SK-N-SH (cell line): ENCODE results near the gene AK4. TPM values are rescaled to one million over a fixed set of nuclear protein-coding genes. Genes with fewer than 3 reads are reported as not detected.

Experiments
- CTCF ChIA-PET: fragments of 300-600, 350-600 bp; formaldehyde crosslinking; extraction: SDS; loops from one replicate; lab custom pipeline; 2021; lab: Yijun Ruan, JAX
- POLR2A ChIA-PET: fragments of 350-600 bp; sonication (Branson Sonifier 250); formaldehyde crosslinking; extraction: SDS; loops from one replicate; lab custom pipeline; 2020; ENCODE audit warnings: antibody characterized with exemption, inconsistent platforms; lab: Yijun Ruan, JAX
- DNase-seq: peaks from one replicate; pipeline ENCODE4 v3.0.0; 2012
- H2AFZ ChIP-seq: fragments of 200-600 bp; sonication (generic); 2 replicates; pipeline ENCODE4 v1.8.1; 2016; ENCODE audit warnings: antibody characterized with exemption, mild to moderate bottlenecking, low read depth
- H3F3A ChIP-seq: fragments of 200-600 bp; sonication (generic); replicated peaks from 2 replicates; pipeline ENCODE3; 2016; ENCODE audit warnings: antibody characterized with exemption, mild to moderate bottlenecking; ENCODE audit not compliant: insufficient read depth
- H3K27ac ChIP-seq, 2 experiments: fragments of 200-500 bp in 1 of 2; fragments of 200-600 bp in 1 of 2; sonication (Bioruptor generic) in 1 of 2; sonication (generic), shearing (Covaris generic) in 1 of 2; 2 replicates each; pipeline versions ENCODE4 v1.5.1 to v1.6.1; 2014 to 2016; ENCODE audit warnings: low read depth in 2 of 2, inconsistent platforms in 1 of 2, low read length in 1 of 2, mild to moderate bottlenecking in 1 of 2, mixed read lengths in 1 of 2
- H3K27me3 ChIP-seq: fragments of 200-600 bp; sonication (generic), shearing (Covaris generic); 2 replicates; pipeline ENCODE4 v1.6.1; 2016; ENCODE audit warnings: mixed run types; ENCODE audit not compliant: insufficient read depth
- H3K36me3 ChIP-seq, 2 experiments: fragments of 200-500 bp in 1 of 2; fragments of 200-600 bp in 1 of 2; sonication (Bioruptor generic) in 1 of 2; sonication (generic) in 1 of 2; replicated peaks in 1 of 2; 2 replicates each; pipeline versions ENCODE3 to v1.5.1; 2014 to 2016; ENCODE audit warnings: low read length in 1 of 2, mild to moderate bottlenecking in 1 of 2; ENCODE audit not compliant: insufficient read depth in 2 of 2, control insufficient read depth in 1 of 2
- H3K4me1 ChIP-seq, 2 experiments: fragments of 200-500 bp in 1 of 2; fragments of 200-600 bp in 1 of 2; sonication (Bioruptor generic) in 1 of 2; sonication (generic), shearing (Covaris generic) in 1 of 2; 2 replicates each; pipeline versions ENCODE4 v1.5.1 to v1.6.1; 2014 to 2016; ENCODE audit warnings: low read depth in 1 of 2, low read length in 1 of 2, mixed run types in 1 of 2; ENCODE audit not compliant: insufficient read depth in 2 of 2, control insufficient read depth in 1 of 2
- H3K4me2 ChIP-seq: fragments of 200-600 bp; sonication (generic), shearing (Covaris generic); 2 replicates; pipeline ENCODE4 v1.6.1; 2017; ENCODE audit warnings: mixed run types
- H3K4me3 ChIP-seq, 2 experiments: fragments of 200-500 bp in 1 of 2; fragments of 200-600 bp in 1 of 2; sonication (Bioruptor generic) in 1 of 2; sonication (generic), shearing (Covaris generic) in 1 of 2; 2 replicates each; pipeline versions ENCODE4 v1.5.1 to v1.8.1; 2014 to 2016; ENCODE audit warnings: low read depth in 2 of 2, inconsistent platforms in 1 of 2, low read length in 1 of 2, mild to moderate bottlenecking in 1 of 2, mixed read lengths in 1 of 2, moderate library complexity in 1 of 2
- H3K79me2 ChIP-seq: fragments of 200-600 bp; sonication (generic); 2 replicates; pipeline ENCODE4 v1.8.1; 2017; ENCODE audit warnings: mild to moderate bottlenecking; ENCODE audit not compliant: insufficient read depth
- H3K9ac ChIP-seq: fragments of 200-600 bp; sonication (generic); 2 replicates; pipeline ENCODE4 v1.6.1; 2017; ENCODE audit warnings: mixed run types
- H3K9me2 ChIP-seq: fragments of 200-600 bp; sonication (generic); 2 replicates; pipeline ENCODE4 v1.6.1; 2017; ENCODE audit warnings: mixed run types
- H3K9me3 ChIP-seq: fragments of 200-600 bp; sonication (generic); 2 replicates; pipeline ENCODE4 v1.6.1; 2017; ENCODE audit warnings: mixed run types, mild to moderate bottlenecking, moderate library complexity
- H4K20me1 ChIP-seq: fragments of 200-600 bp; sonication (generic); 2 replicates; pipeline ENCODE4 v1.6.1; 2017; ENCODE audit warnings: mild to moderate bottlenecking, mixed run types; ENCODE audit not compliant: insufficient read depth
- CHD2 ChIP-seq: fragments of 150-350 bp; IDR thresholded peaks from 2 replicates; pipeline ENCODE4 v1.6.1; 2018; ENCODE audit warnings: low read length; ENCODE audit not compliant: partially characterized antibody
- EP300 ChIP-seq, 2 experiments: IDR thresholded peaks; 2 replicates each; pipeline versions ENCODE4 v1.4.0 to v1.6.1; 2012; ENCODE audit warnings: borderline replicate concordance in 1 of 2, low read depth in 1 of 2, low read length in 1 of 2
- EZH2phosphoT487 ChIP-seq: fragments of 200-600 bp; sonication (generic); IDR thresholded peaks from 2 replicates; pipeline ENCODE4 v1.6.1; 2017; ENCODE audit warnings: low read depth, mixed run types, mild to moderate bottlenecking, antibody characterized with exemption, moderate library complexity, borderline replicate concordance
- FOXJ3 ChIP-seq: sonication (generic); formaldehyde crosslinking; IDR thresholded peaks from 2 replicates; pipeline ENCODE4 v1.5.1; 2020; ENCODE audit warnings: mild to moderate bottlenecking, missing genetic modification reagents
- FOXM1 ChIP-seq: IDR thresholded peaks from 2 replicates; pipeline ENCODE4 v1.4.0; 2012; ENCODE audit warnings: low read depth, mild to moderate bottlenecking
- GABPA ChIP-seq: IDR thresholded peaks from 2 replicates; pipeline ENCODE4 v1.4.0; 2012; ENCODE audit warnings: low read depth, mild to moderate bottlenecking
- GATA2 ChIP-seq: sonication (generic); formaldehyde crosslinking; IDR thresholded peaks from 2 replicates; pipeline ENCODE4 v1.5.0; 2020; ENCODE audit warnings: mild to moderate bottlenecking, missing genetic modification reagents
- JUND ChIP-seq: IDR thresholded peaks from 2 replicates; pipeline ENCODE4 v1.4.0; 2012
- MXI1 ChIP-seq: IDR thresholded peaks from 2 replicates; pipeline ENCODE4 v1.6.1; 2012; ENCODE audit warnings: mild to moderate bottlenecking, low read depth, low read length, improper control_type of control experiment
- NFIC ChIP-seq: IDR thresholded peaks from 2 replicates; pipeline ENCODE4 v1.4.0; 2012; ENCODE audit warnings: borderline replicate concordance
- NRF1 ChIP-seq: IDR thresholded peaks from 2 replicates; pipeline ENCODE4 v1.6.1; 2012; ENCODE audit warnings: low read depth, mild to moderate bottlenecking, low read length
- POLR2AphosphoS5 ChIP-seq: IDR thresholded peaks from 2 replicates; pipeline ENCODE4 v1.6.1; 2012; ENCODE audit warnings: low read depth, low read length
- RFX5 ChIP-seq: IDR thresholded peaks from 2 replicates; pipeline ENCODE4 v1.6.1; 2012; ENCODE audit warnings: mild to moderate bottlenecking, improper control_type of control experiment, low read length
- RXRA ChIP-seq: IDR thresholded peaks from 2 replicates; pipeline ENCODE4 v1.4.0; 2012; ENCODE audit warnings: low read depth, mild to moderate bottlenecking, borderline replicate concordance
- SIN3A ChIP-seq: IDR thresholded peaks from 2 replicates; pipeline ENCODE4 v1.6.1; 2012; ENCODE audit warnings: low read depth, mild to moderate bottlenecking, low read length, moderate library complexity, borderline replicate concordance
- TAF1 ChIP-seq: IDR thresholded peaks from 2 replicates; pipeline ENCODE4 v1.6.1; 2012; ENCODE audit warnings: low read depth, mild to moderate bottlenecking, low read length, moderate library complexity, borderline replicate concordance
- TCF12 ChIP-seq: IDR thresholded peaks from 2 replicates; pipeline ENCODE4 v1.4.0; 2012
- YY1 ChIP-seq: IDR thresholded peaks from 2 replicates; pipeline ENCODE4 v1.4.0; 2012; ENCODE audit warnings: low read depth, mild to moderate bottlenecking
- WGBS: methylation state at CpG from one replicate; pipeline ENCODE4 v1.1.6; 2017; ENCODE audit warnings: low lambda C conversion rate; 5-methylcytosine and 5-hydroxymethylcytosine counted together
- polyA plus RNA-seq, 3 experiments: library from polyadenylated mRNA; depleted of rRNA; stranded (reverse); fragments of >200 nt; gene quantifications; 2 replicates each; pipeline ENCODE4 v1.2.3, GENCODE V29; 2012
- TF ChIP-seq, protein P1 (sequence below): fragments of 150-350 bp; IDR thresholded peaks from 2 replicates; pipeline ENCODE4 v1.6.1; 2016; ENCODE audit warnings: mild to moderate bottlenecking, low read depth, low read length
- TF ChIP-seq, protein P2 (sequence below): IDR thresholded peaks from 2 replicates; pipeline ENCODE4; 2012
- TF ChIP-seq, protein P3 (sequence below): IDR thresholded peaks from 2 replicates; pipeline ENCODE4 v1.4.0; 2012; ENCODE audit warnings: low read depth, borderline replicate concordance

Gene AK4
- polyA plus RNA-seq, 1 of the 3 experiments (the other 2 are of a cell fraction) = 6.4 TPM

GRCh38 chr1:65230731-65231481 lies 82.9 kb downstream of the AK4 start:
- WGBS = 86% methylated on average over 1 of the region's 1 CpG
- no peak for DNase-seq

DNA sequence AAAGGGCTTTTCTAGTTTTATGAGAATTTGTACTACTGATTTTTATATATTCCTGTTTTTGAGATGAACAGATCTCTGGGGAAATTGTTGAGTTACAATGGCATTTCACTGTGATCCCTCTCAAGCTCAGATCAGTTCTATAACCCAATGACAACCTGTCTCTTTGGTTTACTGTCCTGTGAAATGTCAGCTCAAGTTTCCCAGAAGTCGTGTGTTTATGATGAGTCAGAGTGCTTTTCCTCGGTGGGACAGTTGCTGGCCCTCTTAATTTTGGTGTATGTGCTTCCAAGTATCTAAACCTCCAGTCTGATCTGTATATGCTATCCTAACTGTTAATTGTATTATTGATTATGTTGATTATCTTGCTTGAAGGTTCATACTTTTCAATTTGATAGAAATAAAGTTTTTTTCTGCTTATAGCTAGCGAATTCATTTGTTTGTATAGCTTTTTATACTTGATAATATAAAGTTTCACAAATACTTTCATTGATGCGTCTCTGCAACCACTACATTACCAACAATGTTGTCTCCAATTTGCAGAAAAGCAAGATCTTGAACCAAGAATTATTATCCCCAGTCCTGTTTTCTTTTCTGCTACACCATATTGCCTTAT lies 83.8 kb downstream of the AK4 start:
- H4K20me1 ChIP-seq = no peaks in the 10 kb centered on the region

More at GRCh38 chr1:65230731-65231481, 82.9 kb downstream of the AK4 start:
- no peak overlapping the region for H3K4me2 ChIP-seq
- H3K36me3 ChIP-seq = no peaks in the 10 kb centered on the region
- no peaks in the 10 kb centered on the region for H3F3A ChIP-seq
- ChIA-PET POLR2A (no interaction called here), CTCF (interaction anchor here (0.7 to 3.2 kb wide), 7 partner anchors 12 to 457 kb away, joined by 3 to 21 read pairs (median 6); no protein-coding TSS in a partner anchor)
- no peaks in the 10 kb centered on the region for H3K79me2 ChIP-seq
- no peaks in the 10 kb centered on the region for H4K20me1 ChIP-seq
- no peaks in the 10 kb centered on the region for H3K9me3 ChIP-seq
- peaks cover 0 to 8% of the 10 kb centered on the region in 2 experiments; a peak in 3 of 4 replicates for H3K4me1 ChIP-seq
- H3K27ac ChIP-seq = no peak overlapping the region
- no peak overlapping the region for H3K4me3 ChIP-seq
- H3K9me2 ChIP-seq = no peaks in the 10 kb centered on the region
- H2AFZ ChIP-seq = no peak overlapping the region
- H3K27me3 ChIP-seq = no peaks in the 10 kb centered on the region
- TF ChIP-seq EZH2phosphoT487 = no peak
- TF ChIP-seq MXI1 = no peak
- TF ChIP-seq SIN3A = no peak
- TF ChIP-seq TAF1 = no peak
- TF ChIP-seq RFX5 = no peak
- TF ChIP-seq, protein P1, sequence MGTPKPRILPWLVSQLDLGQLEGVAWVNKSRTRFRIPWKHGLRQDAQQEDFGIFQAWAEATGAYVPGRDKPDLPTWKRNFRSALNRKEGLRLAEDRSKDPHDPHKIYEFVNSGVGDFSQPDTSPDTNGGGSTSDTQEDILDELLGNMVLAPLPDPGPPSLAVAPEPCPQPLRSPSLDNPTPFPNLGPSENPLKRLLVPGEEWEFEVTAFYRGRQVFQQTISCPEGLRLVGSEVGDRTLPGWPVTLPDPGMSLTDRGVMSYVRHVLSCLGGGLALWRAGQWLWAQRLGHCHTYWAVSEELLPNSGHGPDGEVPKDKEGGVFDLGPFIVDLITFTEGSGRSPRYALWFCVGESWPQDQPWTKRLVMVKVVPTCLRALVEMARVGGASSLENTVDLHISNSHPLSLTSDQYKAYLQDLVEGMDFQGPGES = no peak
- no peak for TF ChIP-seq GABPA
- no peak for TF ChIP-seq POLR2AphosphoS5
- TF ChIP-seq GATA2 (CRISPR knock-in tag) = no peak
- TF ChIP-seq TCF12 = no peak
- TF ChIP-seq, protein P2, sequence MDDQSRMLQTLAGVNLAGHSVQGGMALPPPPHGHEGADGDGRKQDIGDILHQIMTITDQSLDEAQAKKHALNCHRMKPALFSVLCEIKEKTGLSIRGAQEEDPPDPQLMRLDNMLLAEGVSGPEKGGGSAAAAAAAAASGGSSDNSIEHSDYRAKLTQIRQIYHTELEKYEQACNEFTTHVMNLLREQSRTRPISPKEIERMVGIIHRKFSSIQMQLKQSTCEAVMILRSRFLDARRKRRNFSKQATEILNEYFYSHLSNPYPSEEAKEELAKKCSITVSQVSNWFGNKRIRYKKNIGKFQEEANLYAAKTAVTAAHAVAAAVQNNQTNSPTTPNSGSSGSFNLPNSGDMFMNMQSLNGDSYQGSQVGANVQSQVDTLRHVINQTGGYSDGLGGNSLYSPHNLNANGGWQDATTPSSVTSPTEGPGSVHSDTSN = no peak
- TF ChIP-seq YY1 = no peak
- TF ChIP-seq, protein P3, sequence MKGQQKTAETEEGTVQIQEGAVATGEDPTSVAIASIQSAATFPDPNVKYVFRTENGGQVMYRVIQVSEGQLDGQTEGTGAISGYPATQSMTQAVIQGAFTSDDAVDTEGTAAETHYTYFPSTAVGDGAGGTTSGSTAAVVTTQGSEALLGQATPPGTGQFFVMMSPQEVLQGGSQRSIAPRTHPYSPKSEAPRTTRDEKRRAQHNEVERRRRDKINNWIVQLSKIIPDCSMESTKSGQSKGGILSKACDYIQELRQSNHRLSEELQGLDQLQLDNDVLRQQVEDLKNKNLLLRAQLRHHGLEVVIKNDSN = no peak
- no peak for TF ChIP-seq NRF1
- no peak for TF ChIP-seq EP300 (IDR thresholded peaks at IDR 0.05; ENCODE audit: borderline replicate concordance in 1 of 2, low read depth in 1 of 2, low read length in 1 of 2)
- no peak for TF ChIP-seq RXRA
- no peak for TF ChIP-seq CHD2
- no peak for TF ChIP-seq FOXJ3 (CRISPR knock-in tag)
- no peak for TF ChIP-seq NFIC
- no peak overlapping the region for H3K9ac ChIP-seq

More for the DNA sequence above, 83.8 kb downstream of the AK4 start:
- Histone ChIP-seq H3K9me3 (0 out of 2 replicates have a peak, but pooled peaks cover 2% of the 10 kb centered on the region), H3K27me3 (no peaks in the 10 kb centered on the region), H3K27ac (no peak overlapping the region), H3K79me2 (no peaks in the 10 kb centered on the region), H2AFZ (no peak overlapping the region), H3K4me2 (no peak overlapping the region), H3K9me2 (no peaks in the 10 kb centered on the region), H3K9ac (no peak overlapping the region), H3K4me3 (no peak overlapping the region), H3K36me3 (no peaks in the 10 kb centered on the region), H3K4me1 (peaks cover 0 to 8% of the 10 kb centered on the region in 2 experiments; a peak in 3 of 4 replicates), H3F3A (no peaks in the 10 kb centered on the region)
- WGBS = 42% methylated on average over 4 of the region's 4 CpGs
- TF ChIP-seq FOXM1 (no peak), JUND (no peak)
- CTCF ChIA-PET = interaction anchor here (0.7 to 3.2 kb wide), 4 partner anchors 12 to 456 kb away, joined by 3 to 21 read pairs (median 5); no protein-coding TSS in a partner anchor
- no peak for DNase-seq
- POLR2A ChIA-PET = no interaction called here
